PC-9 (cell line): ENCODE measurements around the gene MALAT1. TPM values are rescaled to one million over a fixed set of nuclear protein-coding genes. Genes with fewer than 3 reads are reported as not detected.

ENCODE experiments used
- BruUV-seq: library from RNA; stranded (reverse); fragments of 400-500 nt; replicated peaks from 2 replicates; lab custom pipeline; 2021; lab: Mats Ljungman, UMichigan
- CTCF ChIA-PET: fragments of 300-600 bp; sonication (Branson Sonifier 250); formaldehyde crosslinking; loops from one replicate; lab custom pipeline; 2022; ENCODE audit warnings: antibody characterized with exemption; lab: Charles Lee
- POLR2A ChIA-PET: fragments of 300-600 bp; sonication (Branson Sonifier 250); formaldehyde crosslinking; loops from one replicate; lab custom pipeline; 2022; ENCODE audit warnings: antibody characterized with exemption; ENCODE audit not compliant: unreplicated experiment; lab: Charles Lee
- DNase-seq, 2 experiments: peaks; one replicate each; pipeline versions ENCODE4 v3.0.0 to v3.0.0-alpha.2; 2015 to 2022; ENCODE audit warnings: mixed read lengths in 1 of 2
- H2AFZ ChIP-seq: fragments of 200-600 bp; sonication (generic); 2 replicates; pipeline ENCODE4 v1.8.1; 2017; ENCODE audit warnings: antibody characterized with exemption
- H3F3A ChIP-seq: fragments of 200-600 bp; sonication (generic); 2 replicates; pipeline ENCODE4 v1.8.1; 2017; ENCODE audit warnings: antibody characterized with exemption, mild to moderate bottlenecking, low read depth; ENCODE audit not compliant: insufficient read depth
- H3K27ac ChIP-seq: fragments of 200-600 bp; sonication (generic); 2 replicates; pipeline ENCODE4 v1.6.1; 2016; ENCODE audit warnings: mixed run types
- H3K27me3 ChIP-seq: fragments of 200-600 bp; sonication (generic); 2 replicates; pipeline ENCODE4 v1.6.1; 2016; ENCODE audit warnings: low read depth, mixed run types; ENCODE audit not compliant: insufficient read depth
- H3K36me3 ChIP-seq: fragments of 200-600 bp; sonication (generic); 2 replicates; pipeline ENCODE4 v1.6.1; 2016; ENCODE audit warnings: low read depth, mixed run types
- H3K4me1 ChIP-seq: fragments of 200-600 bp; sonication (generic); replicated peaks from 2 replicates; pipeline ENCODE4 v1.6.1; 2016; ENCODE audit warnings: mixed run types; ENCODE audit not compliant: insufficient read depth
- H3K4me2 ChIP-seq: fragments of 200-600 bp; sonication (generic); 2 replicates; pipeline ENCODE4 v1.6.1; 2017; ENCODE audit warnings: mixed run types
- H3K4me3 ChIP-seq: fragments of 200-600 bp; sonication (generic); 2 replicates; pipeline ENCODE4 v1.6.1; 2016; ENCODE audit warnings: mixed run types
- H3K79me2 ChIP-seq: fragments of 200-600 bp; sonication (generic); 2 replicates; pipeline ENCODE4 v1.6.1; 2017; ENCODE audit warnings: low read depth, mixed run types
- H3K9me2 ChIP-seq: fragments of 200-600 bp; sonication (generic); 2 replicates; pipeline ENCODE4 v1.8.1; 2017; ENCODE audit warnings: mild to moderate bottlenecking; ENCODE audit not compliant: insufficient read depth
- H3K9me3 ChIP-seq: fragments of 200-600 bp; sonication (generic); 2 replicates; pipeline ENCODE4 v1.8.1; 2016; ENCODE audit warnings: low read depth; ENCODE audit not compliant: insufficient read depth
- H4K20me1 ChIP-seq: fragments of 200-600 bp; sonication (generic); 2 replicates; pipeline ENCODE4 v1.8.1; 2017; ENCODE audit not compliant: insufficient read depth
- EZH2 ChIP-seq: fragments of 200-600 bp; sonication (generic); IDR thresholded peaks from 2 replicates; pipeline ENCODE4 v1.8.0; 2017; ENCODE audit warnings: antibody characterized with exemption, low read depth
- intact Hi-C: fragments of 100-400 bp; cut with micrococcal nuclease; formaldehyde crosslinking; loops from one replicate; pipeline ENCODE4 v1.10.0; 2022; ENCODE audit not compliant: unreplicated experiment
- total RNA-seq: library from RNA; stranded (reverse); gene quantifications from 2 replicates; pipeline ENCODE4 v1.2.3, GENCODE V29; 2021
- TF ChIP-seq, protein P1 (sequence below): fragments of 200-600 bp; sonication (generic); conservative IDR thresholded peaks from 2 replicates; pipeline ENCODE4 v1.6.1; 2017; ENCODE audit warnings: mixed run types, antibody characterized with exemption, mild to moderate bottlenecking, moderate library complexity

Gene MALAT1
- total RNA-seq, 1 experiment from 2014 or later = 6,494 TPM

DNA sequence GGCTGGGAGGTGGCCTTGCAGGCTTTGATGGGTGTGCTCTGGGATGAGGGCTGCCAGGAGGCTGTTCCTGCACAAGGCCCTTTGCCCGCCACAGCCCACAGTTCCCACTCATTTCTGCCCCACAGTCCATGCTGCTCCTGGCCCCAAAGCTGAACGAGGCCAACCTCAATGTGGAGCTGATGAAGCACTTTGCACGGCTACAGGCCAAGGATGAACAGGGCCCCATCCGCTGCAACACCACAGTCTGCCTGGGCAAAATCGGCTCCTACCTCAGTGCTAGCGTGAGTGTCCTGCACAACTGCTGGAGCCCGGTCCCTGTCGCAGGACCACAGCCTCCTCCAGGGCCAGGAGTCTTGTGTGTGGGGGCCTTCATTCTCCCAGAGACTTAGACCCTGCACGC is 36.3 kb downstream of the MALAT1 start:
- Histone ChIP-seq H3K27me3 (no peaks in the 10 kb centered on the region), H4K20me1 (peaks cover 17% of the 10 kb centered on the region), H3K9me3 (no peaks in the 10 kb centered on the region), H3K4me1 (no peaks in the 10 kb centered on the region), H3F3A (peaks cover 62% of the 10 kb centered on the region), H3K36me3 (peaks cover 24% of the 10 kb centered on the region), H2AFZ (no peak overlapping the region), H3K79me2 (no peaks in the 10 kb centered on the region), H3K9me2 (no peaks in the 10 kb centered on the region), H3K27ac (no peak overlapping the region), H3K4me2 (no peak overlapping the region), H3K4me3 (no peak overlapping the region)
- DNase-seq = no peak
- BruUV-seq = no TSS peak
- CTCF ChIA-PET = no interaction called here
- TF ChIP-seq, protein P1, sequence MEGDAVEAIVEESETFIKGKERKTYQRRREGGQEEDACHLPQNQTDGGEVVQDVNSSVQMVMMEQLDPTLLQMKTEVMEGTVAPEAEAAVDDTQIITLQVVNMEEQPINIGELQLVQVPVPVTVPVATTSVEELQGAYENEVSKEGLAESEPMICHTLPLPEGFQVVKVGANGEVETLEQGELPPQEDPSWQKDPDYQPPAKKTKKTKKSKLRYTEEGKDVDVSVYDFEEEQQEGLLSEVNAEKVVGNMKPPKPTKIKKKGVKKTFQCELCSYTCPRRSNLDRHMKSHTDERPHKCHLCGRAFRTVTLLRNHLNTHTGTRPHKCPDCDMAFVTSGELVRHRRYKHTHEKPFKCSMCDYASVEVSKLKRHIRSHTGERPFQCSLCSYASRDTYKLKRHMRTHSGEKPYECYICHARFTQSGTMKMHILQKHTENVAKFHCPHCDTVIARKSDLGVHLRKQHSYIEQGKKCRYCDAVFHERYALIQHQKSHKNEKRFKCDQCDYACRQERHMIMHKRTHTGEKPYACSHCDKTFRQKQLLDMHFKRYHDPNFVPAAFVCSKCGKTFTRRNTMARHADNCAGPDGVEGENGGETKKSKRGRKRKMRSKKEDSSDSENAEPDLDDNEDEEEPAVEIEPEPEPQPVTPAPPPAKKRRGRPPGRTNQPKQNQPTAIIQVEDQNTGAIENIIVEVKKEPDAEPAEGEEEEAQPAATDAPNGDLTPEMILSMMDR = no peak
- no peak for TF ChIP-seq EZH2
- intact Hi-C loops = no loop called here
- POLR2A ChIA-PET = no interaction called here

DNA sequence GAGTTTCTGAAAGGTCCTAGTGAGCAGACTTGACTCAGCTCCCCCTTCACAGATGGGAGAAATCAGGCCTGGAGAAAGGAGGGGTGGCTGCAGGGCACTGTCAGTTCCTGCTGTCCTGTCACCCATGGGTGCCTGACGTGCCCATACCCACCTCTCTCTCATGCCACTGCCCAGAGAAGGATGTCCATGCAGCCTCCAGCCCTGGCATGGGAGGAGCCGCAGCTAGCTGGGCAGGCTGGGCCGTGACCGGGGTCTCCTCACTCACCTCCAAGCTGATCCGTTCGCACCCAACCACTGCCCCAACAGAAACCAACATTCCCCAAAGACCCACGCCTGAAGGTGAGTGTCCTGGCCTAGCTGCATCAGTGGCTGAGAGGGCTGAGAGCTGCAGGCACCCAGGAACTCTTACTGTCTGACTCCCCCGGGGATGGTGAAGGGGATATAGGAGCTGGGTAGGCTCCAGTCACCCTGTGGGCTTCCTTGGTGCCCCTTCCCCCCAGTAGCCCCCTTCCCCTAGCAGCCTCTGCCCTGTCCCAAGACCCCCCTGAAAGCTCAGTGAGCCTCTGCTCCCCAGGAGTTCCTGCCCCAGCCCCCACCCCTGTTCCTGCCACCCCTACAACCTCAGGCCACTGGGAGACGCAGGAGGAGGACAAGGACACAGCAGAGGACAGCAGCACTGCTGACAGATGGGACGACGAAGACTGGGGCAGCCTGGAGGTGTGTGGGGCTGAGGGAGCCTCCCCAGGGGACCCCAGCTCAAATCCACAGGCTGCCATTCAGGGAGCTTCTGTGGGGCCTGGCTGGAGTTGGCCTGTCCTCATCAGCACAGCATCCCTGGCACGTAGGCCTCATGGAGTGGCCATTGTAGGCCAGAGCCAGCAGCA is 37.8 kb downstream of the MALAT1 start:
- Histone ChIP-seq H3K27me3 (no peaks in the 10 kb centered on the region), H3K79me2 (no peaks in the 10 kb centered on the region), H3K9me2 (no peaks in the 10 kb centered on the region), H3K4me2 (no peak overlapping the region), H3F3A (peaks cover 70% of the 10 kb centered on the region), H3K27ac (no peak overlapping the region), H3K9me3 (no peaks in the 10 kb centered on the region), H3K36me3 (peaks cover 11% of the 10 kb centered on the region), H3K4me1 (peaks cover 11% of the 10 kb centered on the region), H4K20me1 (peaks cover 18% of the 10 kb centered on the region), H2AFZ (no peak overlapping the region), H3K4me3 (no peak overlapping the region)
- BruUV-seq = no TSS peak
- ChIA-PET POLR2A (no interaction called here), CTCF (no interaction called here)
- TF ChIP-seq, protein P1 = no peak
- TF ChIP-seq EZH2 = no peak
- no peak for DNase-seq
- intact Hi-C loops = no loop called here

DNA sequence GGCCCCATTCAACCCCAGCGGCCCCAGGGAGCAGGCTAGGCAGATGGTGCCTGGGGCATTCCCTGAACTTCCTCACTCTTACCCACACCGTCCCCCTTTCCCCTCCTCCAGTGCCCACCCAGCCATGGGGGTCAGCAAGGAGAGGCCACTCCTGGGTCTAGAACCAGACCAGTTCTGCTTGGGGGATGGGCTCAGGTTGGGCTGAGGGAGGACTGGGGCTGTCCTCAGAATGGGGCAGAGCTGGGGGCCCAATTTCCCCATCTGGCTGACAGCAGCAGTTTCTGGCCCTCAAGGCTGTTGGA is 38.4 kb downstream of the MALAT1 start:
- no TSS peak for BruUV-seq
- no peak overlapping the region for H3K27ac ChIP-seq
- DNase-seq = no peak
- no peak overlapping the region for H2AFZ ChIP-seq
- H4K20me1 ChIP-seq = peaks cover 22% of the 10 kb centered on the region
- H3K36me3 ChIP-seq = peaks cover 11% of the 10 kb centered on the region
- no peaks in the 10 kb centered on the region for H3K9me2 ChIP-seq
- POLR2A ChIA-PET = no interaction called here
- CTCF ChIA-PET = no interaction called here
- H3K4me1 ChIP-seq = peaks cover 16% of the 10 kb centered on the region
- no peaks in the 10 kb centered on the region for H3K9me3 ChIP-seq
- peaks cover 72% of the 10 kb centered on the region for H3F3A ChIP-seq
- H3K4me3 ChIP-seq = no peak overlapping the region
- no peak overlapping the region for H3K4me2 ChIP-seq
- no peak for TF ChIP-seq EZH2
- TF ChIP-seq, protein P1 = no peak
- intact Hi-C loops = no loop called here
- no peaks in the 10 kb centered on the region for H3K79me2 ChIP-seq
- no peaks in the 10 kb centered on the region for H3K27me3 ChIP-seq
